ENCODE results near the gene DSG2. TPM values are rescaled to one million over a fixed set of nuclear protein-coding genes. Genes with fewer than 3 reads are reported as not detected.

Gene DSG2
- total RNA-seq, 1 donor from 2014 or later = 34.2 TPM

- Histone ChIP-seq H3K27ac (no peak overlapping the region), H3K4me3 (no peak overlapping the region), H3K4me1 (no peaks in the 10 kb centered on the region), H3K27me3 (no peaks in the 10 kb centered on the region), H3K9me3 (no peaks in the 10 kb centered on the region), H3K36me3 (no peaks in the 10 kb centered on the region)
- no peak for ATAC-seq
- DNase-seq = no peak
- intact Hi-C loops (cut with DNase I) = no loop called here
- TF ChIP-seq CTCF (IDR thresholded peaks at IDR 0.05) = no peak
Observed at GRCh38 chr18:31590570-31590969, 92.6 kb downstream of the DSG2 start.

- Histone ChIP-seq H3K27ac (no peak overlapping the region), H3K4me1 (no peaks in the 10 kb centered on the region), H3K36me3 (no peaks in the 10 kb centered on the region), H3K9me3 (no peaks in the 10 kb centered on the region), H3K4me3 (no peak overlapping the region), H3K27me3 (no peaks in the 10 kb centered on the region)
- DNase-seq (no peak), ATAC-seq (no peak)
- no peak for TF ChIP-seq CTCF (IDR thresholded peaks at IDR 0.05)
- intact Hi-C loops (cut with DNase I) = no loop called here
Observed at GRCh38 chr18:31591113-31591512, 93.1 kb downstream of the DSG2 start.

GRCh38 chr18:31591628-31592027 lies 93.7 kb downstream of the DSG2 start, which contains the start of gene TTR:
TSS of gene TTR (plus strand) at chr18:31591877. CDS start at chr18:31591903, 26 bp downstream.
- TF ChIP-seq CTCF (IDR thresholded peaks at IDR 0.05) = no peak
- ATAC-seq (no peak), DNase-seq (no peak)
- intact Hi-C loops (cut with DNase I) = no loop called here
- Histone ChIP-seq H3K9me3 (no peaks in the 10 kb centered on the region), H3K4me1 (no peaks in the 10 kb centered on the region), H3K36me3 (no peaks in the 10 kb centered on the region), H3K27me3 (no peaks in the 10 kb centered on the region), H3K27ac (no peak within 1 kb of the TSS), H3K4me3 (no peak within 1 kb of the TSS)

GRCh38 chr18:31592506-31593157 lies 94.7 kb downstream of the DSG2 start:
- no peaks in the 10 kb centered on the region for H3K9me3 ChIP-seq
- no peak for TF ChIP-seq CTCF (IDR thresholded peaks at IDR 0.05)
- H3K4me1 ChIP-seq = no peaks in the 10 kb centered on the region
- ATAC-seq = no peak
- H3K27ac ChIP-seq = no peak overlapping the region
- no peak for DNase-seq
- no peaks in the 10 kb centered on the region for H3K27me3 ChIP-seq
- intact Hi-C loops (cut with DNase I) = no loop called here
- H3K36me3 ChIP-seq = no peaks in the 10 kb centered on the region
- H3K4me3 ChIP-seq = no peak overlapping the region

- ATAC-seq = no peak
- Histone ChIP-seq H3K36me3 (no peaks in the 10 kb centered on the region), H3K4me3 (no peak overlapping the region), H3K27me3 (no peaks in the 10 kb centered on the region), H3K9me3 (no peaks in the 10 kb centered on the region), H3K27ac (no peak overlapping the region), H3K4me1 (no peaks in the 10 kb centered on the region)
- TF ChIP-seq CTCF (IDR thresholded peaks at IDR 0.05) = no peak
- intact Hi-C loops (cut with DNase I) = no loop called here
- no peak for DNase-seq
Observed at GRCh38 chr18:31595121-31595771, 97.3 kb downstream of the DSG2 start.
